Hypothalamus (tissue), 51 donors: ENCODE data around the gene MCM6.

Experiments used
- DNase-seq, 51 donors: peaks; one replicate each; lab custom pipeline; 2025; lab: John Stamatoyannopoulos, UW

MCM6 gene

DNA sequence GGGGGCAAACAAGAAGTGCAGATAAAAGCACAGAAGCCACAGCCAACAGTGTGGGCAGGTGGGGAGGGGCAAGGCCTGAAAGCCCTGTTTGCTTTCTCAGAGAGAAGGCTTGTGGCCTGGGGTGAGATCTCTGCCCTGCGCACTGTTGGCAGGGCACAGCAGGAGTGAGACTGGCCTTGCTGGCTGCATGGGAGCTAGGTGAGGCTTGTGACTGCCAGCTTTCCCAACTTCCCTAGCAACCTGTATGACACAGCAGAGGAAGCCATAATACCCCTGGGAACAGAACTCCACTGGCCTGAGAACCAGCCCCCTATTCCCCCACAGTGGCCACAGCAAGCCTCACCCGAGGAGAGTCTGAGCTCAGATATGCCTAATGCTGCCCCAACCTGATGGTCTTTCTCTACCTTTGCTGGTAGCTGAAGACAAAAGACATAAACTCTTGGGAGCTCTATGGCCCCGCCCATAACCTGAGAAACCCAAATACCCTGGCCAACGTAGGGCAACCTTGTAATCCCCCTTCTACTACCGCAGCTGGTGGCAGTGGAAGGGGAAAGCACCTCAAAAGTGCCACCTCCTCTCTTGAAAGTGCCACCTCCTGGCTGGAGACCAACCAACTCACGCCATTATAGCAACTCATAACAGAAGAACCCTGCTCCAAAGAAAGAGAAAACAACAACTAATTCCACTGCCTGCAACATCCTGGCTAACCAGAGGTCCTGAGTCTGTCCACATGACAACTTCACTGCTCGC is 83.7 kb downstream of the MCM6 start:
- DNase-seq: no peak

DNA sequence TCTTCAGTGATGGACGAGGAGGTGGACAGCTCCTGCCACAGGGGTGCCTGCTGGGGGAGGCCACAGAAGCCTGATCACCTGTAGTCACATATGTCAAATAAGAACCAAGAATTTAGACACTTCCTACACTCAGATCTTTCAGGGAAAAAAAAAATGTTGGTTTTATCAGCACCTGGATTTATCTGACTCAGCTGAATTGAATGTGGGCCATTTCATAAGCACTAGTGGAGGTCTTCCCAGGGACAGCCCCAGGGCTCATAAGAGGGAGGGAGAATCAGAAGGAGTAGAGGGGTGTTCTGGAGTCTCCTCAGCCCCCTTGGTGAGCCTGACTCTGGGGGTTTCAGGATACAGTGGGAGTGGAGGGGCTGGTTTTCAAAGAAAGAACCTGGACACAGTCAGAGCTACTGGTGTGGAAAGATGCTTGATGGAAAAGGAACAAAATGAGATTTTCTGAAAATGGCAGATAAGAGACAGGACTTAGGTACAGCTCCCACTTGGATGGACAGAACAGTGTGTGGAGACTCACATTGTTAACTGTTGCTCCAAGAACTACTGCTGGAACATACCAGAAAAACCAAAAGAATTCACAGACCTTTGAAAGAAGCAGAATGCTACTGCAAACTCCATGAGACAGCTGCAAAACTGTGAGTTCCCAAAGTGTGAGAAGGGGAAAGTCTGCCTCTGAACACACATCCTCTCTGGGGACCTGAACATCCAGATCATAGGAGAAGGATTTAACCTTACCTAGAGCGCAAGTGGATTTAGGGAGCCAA is 84.6 kb downstream of the MCM6 start:
- no peak for DNase-seq

DNA sequence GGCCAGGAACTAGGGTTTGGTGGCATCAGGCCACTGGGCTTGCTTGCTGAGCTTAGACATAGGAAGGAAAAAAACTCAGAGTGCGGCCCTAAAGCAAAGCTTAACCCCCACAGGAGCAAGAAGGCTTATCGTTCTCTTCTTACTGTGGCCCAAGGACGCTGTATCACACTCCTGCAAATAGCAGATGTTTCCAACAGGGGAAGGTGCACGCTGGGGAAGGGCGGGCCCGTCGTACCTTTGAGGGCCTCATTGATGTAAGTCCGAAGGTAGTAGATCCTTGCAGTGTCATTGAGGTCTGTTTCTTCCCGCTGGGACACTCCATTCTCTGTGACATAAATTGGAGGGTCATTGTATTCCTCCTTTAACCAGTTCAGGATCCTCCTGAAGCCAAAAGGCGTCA is 85.8 kb downstream of the MCM6 start:
- no peak for DNase-seq
